ENCODE measurements around the gene PIGN.

- TF ChIP-seq CTCF (IDR thresholded peaks at IDR 0.05) (no peak), POLR2A (IDR thresholded peaks at IDR 0.05) (no peak)
Observed at GRCh38 chr18:62187543-62188510, 971 bp upstream of the PIGN start.

Measured in esophagus squamous epithelium (tissue), 4 donors.